K562 (cell line): ENCODE data around the gene BTRC. TPM values are rescaled to one million over a fixed set of nuclear protein-coding genes. Genes with fewer than 3 reads are reported as not detected.

ENCODE experiments used
- EGR1 ChIP-seq: fragments of 450-650 bp; conservative IDR thresholded peaks from 2 replicates; pipeline ENCODE4 v1.6.1; 2017; ENCODE audit warnings: mild to moderate bottlenecking
- ELF2 ChIP-seq: fragments of 250-450 bp; sonication (Bioruptor Pico); IDR thresholded peaks from 2 replicates; pipeline ENCODE4 v1.5.0; 2021; ENCODE audit warnings: mild to moderate bottlenecking
- ESRRA ChIP-seq: fragments of 450-650 bp; IDR thresholded peaks from 2 replicates; pipeline ENCODE4 v1.6.1; 2014; ENCODE audit warnings: low read depth, mild to moderate bottlenecking, moderate library complexity, borderline replicate concordance
- FOXA1 ChIP-seq: fragments of 450-650 bp; IDR thresholded peaks from 2 replicates; pipeline ENCODE4 v1.6.1; 2016; ENCODE audit warnings: mild to moderate bottlenecking, borderline replicate concordance
- FOXK2 ChIP-seq, 2 experiments: fragments of 450-650 bp; IDR thresholded peaks in 1 of 2; conservative IDR thresholded peaks in 1 of 2; 2 replicates each; pipeline ENCODE4 v1.6.1; 2016; ENCODE audit warnings: low read depth in 2 of 2, mild to moderate bottlenecking in 1 of 2
- HMBOX1 ChIP-seq: sonication (generic); IDR thresholded peaks from 2 replicates; pipeline ENCODE4 v1.6.1; 2016
- IRF1 ChIP-seq: sonication (generic); formaldehyde crosslinking; IDR thresholded peaks from 2 replicates; pipeline ENCODE4 v1.8.0; 2022; ENCODE audit warnings: missing genetic modification reagents, mild to moderate bottlenecking, borderline replicate concordance
- MAFK ChIP-seq: IDR thresholded peaks from 2 replicates; pipeline ENCODE4 v1.6.1; 2011; ENCODE audit warnings: low read length, improper control_type of control experiment
- MYNN ChIP-seq, 2 experiments: sonication (generic); formaldehyde crosslinking in 1 of 2; IDR thresholded peaks; 2 replicates each; pipeline versions ENCODE4 v1.5.0 to v1.6.1; 2016 to 2020; ENCODE audit warnings: antibody characterized with exemption in 1 of 2, missing genetic modification reagents in 1 of 2
- NCOA2 ChIP-seq, 2 experiments: fragments of 450-650 bp; IDR thresholded peaks; 2 replicates each; pipeline ENCODE4 v1.6.1; 2018; ENCODE audit warnings: mild to moderate bottlenecking in 2 of 2, moderate library complexity in 1 of 2; ENCODE audit not compliant: partially characterized antibody in 2 of 2
- RHOXF2B ChIP-seq: fragments of 250-450 bp; sonication (Bioruptor Pico); conservative IDR thresholded peaks from 2 replicates; pipeline ENCODE4 v1.5.1; 2021
- YY1 ChIP-seq, 3 experiments: IDR thresholded peaks; 2 replicates each; pipeline ENCODE4 v1.6.1; 2011; ENCODE audit warnings: low read length in 2 of 3, mild to moderate bottlenecking in 2 of 3, moderate library complexity in 2 of 3, borderline replicate concordance in 1 of 3, control low read depth in 1 of 3, low read depth in 1 of 3; ENCODE audit not compliant: insufficient read depth in 3 of 3, insufficient replicate concordance in 2 of 3, control insufficient read depth in 1 of 3, insufficient read length in 1 of 3; ENCODE audit errors: extremely low read depth in 1 of 3
- ZBTB5 ChIP-seq: fragments of 450-650 bp; IDR thresholded peaks from 2 replicates; pipeline ENCODE4 v1.6.1; 2017; ENCODE audit warnings: antibody characterized with exemption
- ZBTB7A ChIP-seq: IDR thresholded peaks from 2 replicates; pipeline ENCODE4 v1.6.1; 2011; ENCODE audit warnings: low read depth, mild to moderate bottlenecking, low read length, moderate library complexity, borderline replicate concordance; ENCODE audit not compliant: control insufficient read depth
- ZNF133 ChIP-seq: fragments of 250-450 bp; sonication (Bioruptor Pico); IDR thresholded peaks from 2 replicates; pipeline ENCODE4 v1.4.0; 2020; ENCODE audit warnings: mild to moderate bottlenecking
- ZNF436 ChIP-seq: fragments of 250-450, 450-650 bp; sonication (Bioruptor Pico); formaldehyde crosslinking; IDR thresholded peaks from 2 replicates; pipeline ENCODE4 v1.7.0; 2020; ENCODE audit warnings: mild to moderate bottlenecking
- ZNF668 ChIP-seq: fragments of 250-450 bp; sonication (Bioruptor Pico); IDR thresholded peaks from 2 replicates; pipeline ENCODE4 v1.8.0; 2022; ENCODE audit warnings: mild to moderate bottlenecking, inconsistent platforms
- polyA plus RNA-seq, 8 experiments: library from polyadenylated mRNA; depleted of rRNA in 4 of 8; stranded (reverse) in 5 of 8; unstranded in 3 of 8; fragments of >200 nt; fragmentation: Nextera tagmentation in 2 of 8; fragmentation: Illumina TruSeq in 1 of 8; extraction: Ambion mirVana in 2 of 8; extraction: Trizol in 1 of 8; gene quantifications; 2 replicates each; pipeline versions ENCODE4 v1.2.1 to v1.2.3, GENCODE V29; 2011 to 2014; ENCODE audit warnings: inconsistent platforms in 1 of 8, missing spikeins in 1 of 8
- total RNA-seq, 7 experiments: library from RNA; depleted of rRNA in 6 of 7; stranded (reverse); fragments of >200 nt in 6 of 7; fragmentation: Illumina TruSeq in 2 of 7; extraction: Trizol in 2 of 7; gene quantifications; 2 replicates each; pipeline versions ENCODE4 v1.2.1 to v1.2.3, GENCODE V29; 2011 to 2021; ENCODE audit warnings: low replicate concordance in 1 of 7
- TF ChIP-seq, protein P1 (sequence below): fragments of 450-650 bp; IDR thresholded peaks from 2 replicates; pipeline ENCODE4 v1.6.1; 2018; ENCODE audit not compliant: partially characterized antibody
- TF ChIP-seq, protein P2 (sequence below): fragments of 450-650 bp; IDR thresholded peaks from 2 replicates; pipeline ENCODE4 v1.6.1; 2018; ENCODE audit warnings: mild to moderate bottlenecking, low read depth; ENCODE audit not compliant: partially characterized antibody

Gene BTRC
- total and polyA plus RNA-seq, 9 of the 15 experiments (the other 6 are each of a cell fraction or from before 2014, with no cell fraction given) = 1.6 to 15.4 (median 7.0) TPM

DNA sequence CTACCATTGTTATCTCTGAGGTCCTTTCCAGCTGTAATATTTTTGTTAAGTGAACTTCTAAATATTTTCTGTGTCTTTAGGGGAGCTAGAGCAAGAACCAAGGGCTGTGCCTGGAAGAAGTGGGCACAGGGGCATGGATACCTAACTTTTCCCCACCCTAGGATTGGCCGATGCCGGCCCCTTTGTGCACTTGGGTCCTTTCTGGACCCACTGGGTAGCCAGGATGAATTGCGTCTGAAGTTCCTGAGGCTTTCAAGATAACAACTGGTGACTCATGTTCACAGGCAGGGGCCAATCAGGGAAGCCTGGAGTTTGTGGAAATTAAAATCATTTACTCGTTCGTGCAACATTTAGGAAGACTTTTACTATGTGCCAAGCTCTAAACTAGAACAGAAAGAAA lies 234.9 kb downstream of the BTRC start (continued):
- TF ChIP-seq FOXK2 (conservative IDR thresholded peaks at IDR 0.05 in 1 of 2, IDR thresholded peaks at IDR 0.05 in 1 of 2; ENCODE audit: low read depth in 2 of 2) (no peak), ELF2 (CRISPR knock-in tag) (no peak), ZNF668 (CRISPR knock-in tag) (no peak), FOXA1 (no peak), EGR1 (no peak), ESRRA (no peak), ZNF133 (CRISPR knock-in tag) (no peak), MYNN (IDR thresholded peaks at IDR 0.05) (no peak), MYNN (CRISPR knock-in tag; IDR thresholded peaks at IDR 0.05) (no peak), RHOXF2B (no peak), HMBOX1 (no peak), IRF1 (CRISPR knock-in tag) (no peak), MAFK (no peak), ZBTB5 (no peak), YY1 (IDR thresholded peaks at IDR 0.05; ENCODE audit: borderline replicate concordance in 1 of 3, control insufficient read depth in 1 of 3, extremely low read depth in 1 of 3, insufficient read depth in 3 of 3, insufficient read length in 1 of 3, insufficient replicate concordance in 2 of 3, low read depth in 1 of 3, low read length in 2 of 3) (no peak), ZNF436 (CRISPR knock-in tag) (no peak), NCOA2 (IDR thresholded peaks at IDR 0.05; ENCODE audit: partially characterized antibody in 2 of 2) (no peak), ZBTB7A (no peak)
- TF ChIP-seq, protein P1, sequence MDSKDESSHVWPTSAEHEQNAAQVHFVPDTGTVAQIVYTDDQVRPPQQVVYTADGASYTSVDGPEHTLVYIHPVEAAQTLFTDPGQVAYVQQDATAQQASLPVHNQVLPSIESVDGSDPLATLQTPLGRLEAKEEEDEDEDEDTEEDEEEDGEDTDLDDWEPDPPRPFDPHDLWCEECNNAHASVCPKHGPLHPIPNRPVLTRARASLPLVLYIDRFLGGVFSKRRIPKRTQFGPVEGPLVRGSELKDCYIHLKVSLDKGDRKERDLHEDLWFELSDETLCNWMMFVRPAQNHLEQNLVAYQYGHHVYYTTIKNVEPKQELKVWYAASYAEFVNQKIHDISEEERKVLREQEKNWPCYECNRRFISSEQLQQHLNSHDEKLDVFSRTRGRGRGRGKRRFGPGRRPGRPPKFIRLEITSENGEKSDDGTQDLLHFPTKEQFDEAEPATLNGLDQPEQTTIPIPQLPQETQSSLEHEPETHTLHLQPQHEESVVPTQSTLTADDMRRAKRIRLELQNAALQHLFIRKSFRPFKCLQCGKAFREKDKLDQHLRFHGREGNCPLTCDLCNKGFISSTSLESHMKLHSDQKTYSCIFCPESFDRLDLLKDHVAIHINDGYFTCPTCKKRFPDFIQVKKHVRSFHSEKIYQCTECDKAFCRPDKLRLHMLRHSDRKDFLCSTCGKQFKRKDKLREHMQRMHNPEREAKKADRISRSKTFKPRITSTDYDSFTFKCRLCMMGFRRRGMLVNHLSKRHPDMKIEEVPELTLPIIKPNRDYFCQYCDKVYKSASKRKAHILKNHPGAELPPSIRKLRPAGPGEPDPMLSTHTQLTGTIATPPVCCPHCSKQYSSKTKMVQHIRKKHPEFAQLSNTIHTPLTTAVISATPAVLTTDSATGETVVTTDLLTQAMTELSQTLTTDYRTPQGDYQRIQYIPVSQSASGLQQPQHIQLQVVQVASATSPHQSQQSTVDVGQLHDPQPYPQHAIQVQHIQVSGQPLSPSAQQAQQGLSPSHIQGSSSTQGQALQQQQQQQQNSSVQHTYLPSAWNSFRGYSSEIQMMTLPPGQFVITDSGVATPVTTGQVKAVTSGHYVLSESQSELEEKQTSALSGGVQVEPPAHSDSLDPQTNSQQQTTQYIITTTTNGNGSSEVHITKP = no peak
- TF ChIP-seq, protein P2, sequence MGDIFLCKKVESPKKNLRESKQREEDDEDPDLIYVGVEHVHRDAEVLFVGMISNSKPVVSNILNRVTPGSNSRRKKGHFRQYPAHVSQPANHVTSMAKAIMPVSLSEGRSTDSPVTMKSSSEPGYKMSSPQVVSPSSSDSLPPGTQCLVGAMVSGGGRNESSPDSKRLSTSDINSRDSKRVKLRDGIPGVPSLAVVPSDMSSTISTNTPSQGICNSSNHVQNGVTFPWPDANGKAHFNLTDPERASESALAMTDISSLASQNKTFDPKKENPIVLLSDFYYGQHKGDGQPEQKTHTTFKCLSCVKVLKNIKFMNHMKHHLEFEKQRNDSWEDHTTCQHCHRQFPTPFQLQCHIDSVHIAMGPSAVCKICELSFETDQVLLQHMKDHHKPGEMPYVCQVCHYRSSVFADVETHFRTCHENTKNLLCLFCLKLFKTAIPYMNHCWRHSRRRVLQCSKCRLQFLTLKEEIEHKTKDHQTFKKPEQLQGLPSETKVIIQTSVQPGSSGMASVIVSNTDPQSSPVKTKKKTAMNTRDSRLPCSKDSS = no peak
